SK-N-SH treated with all-trans-retinoic acid at 6 μM for 48 hours (cell line): Measurements from ENCODE around the gene SLC38A3.

Experiments used
- CSDC2 ChIP-seq: fragments of 250-450 bp; sonication (Bioruptor Pico); IDR thresholded peaks from 2 replicates; pipeline ENCODE4 v1.5.0; 2020; ENCODE audit warnings: mild to moderate bottlenecking, moderate library complexity
- GLIS3 ChIP-seq: fragments of 250-450 bp; sonication (Bioruptor Pico); IDR thresholded peaks from 2 replicates; pipeline ENCODE4 v1.5.0; 2020; ENCODE audit warnings: mild to moderate bottlenecking, moderate library complexity
- ISL1 ChIP-seq: fragments of 250-450 bp; sonication (Bioruptor Pico); IDR thresholded peaks from 2 replicates; pipeline ENCODE4 v2.1.2; 2022; ENCODE audit warnings: mild to moderate bottlenecking, moderate library complexity
- RARB ChIP-seq: fragments of 250-450 bp; sonication (Bioruptor Pico); IDR thresholded peaks from 2 replicates; pipeline ENCODE4 v1.8.0; 2021; ENCODE audit warnings: mild to moderate bottlenecking, moderate library complexity

DNA sequence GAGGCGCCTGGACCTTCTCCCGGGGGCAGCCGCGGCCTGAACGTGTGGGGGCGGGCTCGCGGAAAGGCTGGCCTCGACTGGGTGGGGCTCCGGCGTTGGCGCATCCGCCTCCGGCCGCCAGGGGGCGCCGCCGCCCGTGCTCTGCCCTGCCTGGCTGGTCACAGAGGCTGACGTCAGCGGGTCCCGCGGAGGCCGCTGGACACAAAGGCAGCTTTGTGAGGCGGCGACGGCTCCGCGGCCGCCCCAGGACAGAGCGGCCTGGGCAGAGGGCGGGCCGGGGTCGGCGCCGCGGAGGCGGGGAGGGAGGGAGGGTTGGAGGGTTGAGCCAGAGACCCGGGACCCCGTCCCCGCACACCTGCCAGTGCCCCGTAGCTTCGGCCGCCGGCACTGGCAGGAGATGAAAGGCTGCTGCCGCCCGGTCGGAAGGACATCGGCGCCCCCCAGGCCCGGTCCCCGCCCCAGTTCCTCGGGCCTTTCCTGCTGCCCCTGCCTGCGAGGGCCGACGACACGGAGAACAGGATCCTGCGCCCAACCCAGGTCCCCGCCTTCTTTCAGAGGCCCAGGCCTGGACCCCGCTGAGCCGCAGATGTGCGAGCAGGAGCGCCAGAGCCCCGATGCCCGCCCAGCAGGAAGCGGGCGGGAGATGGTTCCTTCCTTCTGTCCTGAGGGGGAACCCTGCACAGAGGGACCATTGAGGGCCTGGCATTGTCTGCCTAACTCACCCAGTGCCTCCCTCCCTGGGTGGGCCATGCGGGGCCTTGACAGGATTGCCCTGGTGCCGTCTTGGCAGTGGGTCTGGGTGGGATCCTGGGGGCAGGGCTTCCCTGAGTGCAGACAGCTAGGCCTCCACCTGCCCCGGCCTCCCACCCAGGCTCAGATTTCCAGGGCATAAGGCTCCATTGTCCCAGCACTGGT lies 55.2 kb downstream of the SLC38A3 start:
- 0 out of 2 replicates have a peak, but pooled peaks have one; percentile 12 for TF ChIP-seq CSDC2 (CRISPR knock-in tag)
- no peak for TF ChIP-seq RARB
- no peak; the same call in none of the 2 replicates for TF ChIP-seq GLIS3 (CRISPR knock-in tag)
- no peak for TF ChIP-seq ISL1
